OCI-LY1 (cell line): ENCODE data around the gene SGK2.

Experiments used
- H2AFZ ChIP-seq: fragments of 200-600 bp; sonication (generic), shearing (Covaris generic); 2 replicates; pipeline ENCODE4 v1.6.0; 2014; ENCODE audit warnings: antibody characterized with exemption, mild to moderate bottlenecking, low read length
- H3F3A ChIP-seq: fragments of 200-600 bp; sonication (generic), shearing (Covaris generic); 2 replicates; pipeline ENCODE4 v1.6.0; 2014; ENCODE audit warnings: mild to moderate bottlenecking, antibody characterized with exemption, low read length, moderate library complexity; ENCODE audit not compliant: insufficient read depth
- H3K27ac ChIP-seq: fragments of 200-600 bp; sonication (generic); 2 replicates; pipeline ENCODE4 v1.5.1; 2014; ENCODE audit warnings: low read length, mixed run types, mild to moderate bottlenecking, low read depth; ENCODE audit not compliant: poor library complexity, severe bottlenecking
- H3K27me3 ChIP-seq: fragments of 200-600 bp; sonication (generic); 2 replicates; pipeline ENCODE4 v1.6.0; 2014; ENCODE audit warnings: antibody characterized with exemption, mild to moderate bottlenecking, low read length, moderate library complexity; ENCODE audit not compliant: insufficient read depth
- H3K36me3 ChIP-seq: fragments of 200-600 bp; sonication (generic); 2 replicates; pipeline ENCODE4 v1.6.1; 2014; ENCODE audit warnings: mild to moderate bottlenecking, antibody characterized with exemption, low read length, moderate library complexity, mixed read lengths; ENCODE audit not compliant: insufficient read depth
- H3K4me1 ChIP-seq: fragments of 200-600 bp; sonication (generic); 2 replicates; pipeline ENCODE4 v1.5.1; 2014; ENCODE audit warnings: mild to moderate bottlenecking, low read length, moderate library complexity; ENCODE audit not compliant: insufficient read depth, severe bottlenecking
- H3K4me2 ChIP-seq: fragments of 200-600 bp; sonication (generic), shearing (Covaris generic); 2 replicates; pipeline ENCODE4 v1.6.1; 2014; ENCODE audit warnings: low read length
- H3K4me3 ChIP-seq: fragments of 200-600 bp; sonication (generic); 2 replicates; pipeline ENCODE4 v1.5.1; 2014; ENCODE audit warnings: low read length, low read depth, mild to moderate bottlenecking, mixed read lengths; ENCODE audit not compliant: poor library complexity, severe bottlenecking
- H3K79me2 ChIP-seq: fragments of 200-600 bp; shearing (Covaris generic); 2 replicates; pipeline ENCODE4 v1.6.1; 2016; ENCODE audit warnings: mixed run types, low read length, mixed read lengths; ENCODE audit not compliant: insufficient read depth
- H3K9ac ChIP-seq: fragments of 200-600 bp; sonication (generic), shearing (Covaris generic); 2 replicates; pipeline ENCODE4 v1.6.1; 2014; ENCODE audit warnings: mild to moderate bottlenecking, low read length, mixed read lengths
- H3K9me2 ChIP-seq: fragments of 200-600 bp; sonication (generic), shearing (Covaris generic); 2 replicates; pipeline ENCODE4 v1.6.1; 2014; ENCODE audit warnings: low read depth, mild to moderate bottlenecking, low read length, mixed read lengths
- H3K9me3 ChIP-seq: fragments of 200-600 bp; shearing (Covaris generic); 2 replicates; pipeline ENCODE4 v1.6.1; 2014; ENCODE audit warnings: low read length, mixed read lengths
- H4K20me1 ChIP-seq: fragments of 200-600 bp; sonication (generic), shearing (Covaris generic); 2 replicates; pipeline ENCODE4 v1.6.0; 2016; ENCODE audit warnings: mild to moderate bottlenecking, low read length; ENCODE audit not compliant: insufficient read depth
- CTCF ChIP-seq: fragments of 200-600 bp; sonication (generic), shearing (Covaris generic); IDR thresholded peaks from 2 replicates; pipeline ENCODE4 v1.5.1; 2017; ENCODE audit warnings: mild to moderate bottlenecking, antibody characterized with exemption, low read length, moderate library complexity, mixed read lengths
- EZH2 ChIP-seq: fragments of 200-600 bp; sonication (generic), shearing (Covaris generic); IDR thresholded peaks from 2 replicates; pipeline ENCODE4 v1.8.0; 2017; ENCODE audit warnings: borderline replicate concordance, mixed run types, mild to moderate bottlenecking, antibody characterized with exemption, low read length, moderate library complexity, mixed read lengths

The SGK2 gene

DNA sequence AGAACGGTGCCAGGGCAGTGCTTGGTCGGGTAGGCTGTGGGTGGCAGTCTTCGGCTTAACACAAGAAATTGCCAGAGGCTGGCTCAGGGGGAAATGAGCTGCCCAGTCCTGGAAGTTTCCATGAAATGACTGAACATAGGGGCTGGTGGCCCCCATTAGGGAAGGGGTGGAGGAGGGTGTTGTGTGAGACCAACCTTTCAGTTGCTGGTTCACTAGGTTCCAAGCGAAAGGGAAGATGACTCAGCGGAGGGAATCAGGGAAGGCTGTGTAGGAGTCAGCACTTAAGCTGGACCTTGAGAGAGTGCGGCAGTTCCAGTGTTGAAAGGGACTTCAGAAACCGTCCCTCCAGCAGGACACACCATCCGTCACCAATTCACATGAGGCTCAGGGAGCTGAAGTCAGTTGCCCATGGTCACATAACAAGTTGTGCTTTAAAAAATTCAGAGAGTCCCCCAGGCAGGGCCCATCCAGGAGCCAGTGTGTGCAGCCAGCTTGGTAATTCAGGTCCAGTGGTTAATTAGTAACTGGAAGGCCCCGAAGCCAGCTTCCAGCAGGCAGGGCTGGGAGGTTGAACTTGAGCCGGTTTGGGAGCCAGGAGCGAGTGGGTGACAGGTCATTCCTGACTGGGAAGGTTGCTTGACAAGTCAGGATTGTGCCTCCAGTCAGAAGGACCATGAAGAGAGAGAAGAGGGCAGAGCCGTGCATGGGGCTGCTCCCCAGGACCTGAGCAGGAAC is at the start of gene SGK2:
Gene SGK2 (plus strand): TSS at position 616 of the 735 bp plus-strand sequence. CDS start 7,469 bp downstream, outside the sequence.
- H3K9me3 ChIP-seq, result no peaks in the 10 kb centered on the region
- H3F3A ChIP-seq, result no peaks in the 10 kb centered on the region
- TF ChIP-seq CTCF, result no peak
- no peaks in the 10 kb centered on the region for H3K79me2 ChIP-seq
- H3K9me2 ChIP-seq, result no peaks in the 10 kb centered on the region
- H3K4me1 ChIP-seq, result no peaks in the 10 kb centered on the region
- no peak within 1 kb of the TSS for H2AFZ ChIP-seq
- no peaks in the 10 kb centered on the region for H4K20me1 ChIP-seq
- no peak within 1 kb of the TSS for H3K4me2 ChIP-seq
- no peaks in the 10 kb centered on the region for H3K36me3 ChIP-seq
- no peaks in the 10 kb centered on the region for H3K27me3 ChIP-seq
- H3K9ac ChIP-seq, result no peak within 1 kb of the TSS
- no peak within 1 kb of the TSS for H3K27ac ChIP-seq
- no peak within 1 kb of the TSS for H3K4me3 ChIP-seq

DNA sequence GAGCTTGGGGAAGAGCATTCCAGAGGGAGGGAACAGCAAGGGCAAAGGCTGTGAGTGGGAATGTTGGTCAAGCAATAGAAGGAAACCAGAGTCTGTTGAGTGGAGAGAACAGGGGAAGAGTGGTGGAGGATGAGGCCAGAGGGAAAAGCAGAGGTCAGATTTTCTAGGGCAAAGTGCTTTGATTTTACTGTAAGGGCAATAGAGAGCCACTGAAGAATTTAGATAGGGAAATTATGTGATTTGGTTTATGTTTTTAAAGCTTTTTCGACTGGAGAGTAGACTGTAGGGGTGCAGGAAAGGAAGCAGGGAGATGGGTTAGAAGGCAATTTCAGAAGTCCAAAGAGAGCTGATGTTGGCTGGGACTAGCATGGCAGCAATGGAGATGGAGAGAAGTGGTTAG is 46.9 kb upstream of the SGK2 start:
- Histone ChIP-seq H3K27me3 (peaks cover 4% of the 10 kb centered on the region; the same call in 1 of the 2 replicates), H3K9me3 (no peaks in the 10 kb centered on the region), H3K9me2 (no peaks in the 10 kb centered on the region), H3K36me3 (no peaks in the 10 kb centered on the region), H3F3A (no peaks in the 10 kb centered on the region), H4K20me1 (no peaks in the 10 kb centered on the region), H3K9ac (no peak overlapping the region), H3K4me2 (no peak overlapping the region), H3K4me3 (no peak overlapping the region), H3K27ac (no peak overlapping the region), H2AFZ (no peak overlapping the region), H3K4me1 (peaks cover 18% of the 10 kb centered on the region), H3K79me2 (no peaks in the 10 kb centered on the region)
- TF ChIP-seq EZH2 (no peak), CTCF (no peak)

DNA sequence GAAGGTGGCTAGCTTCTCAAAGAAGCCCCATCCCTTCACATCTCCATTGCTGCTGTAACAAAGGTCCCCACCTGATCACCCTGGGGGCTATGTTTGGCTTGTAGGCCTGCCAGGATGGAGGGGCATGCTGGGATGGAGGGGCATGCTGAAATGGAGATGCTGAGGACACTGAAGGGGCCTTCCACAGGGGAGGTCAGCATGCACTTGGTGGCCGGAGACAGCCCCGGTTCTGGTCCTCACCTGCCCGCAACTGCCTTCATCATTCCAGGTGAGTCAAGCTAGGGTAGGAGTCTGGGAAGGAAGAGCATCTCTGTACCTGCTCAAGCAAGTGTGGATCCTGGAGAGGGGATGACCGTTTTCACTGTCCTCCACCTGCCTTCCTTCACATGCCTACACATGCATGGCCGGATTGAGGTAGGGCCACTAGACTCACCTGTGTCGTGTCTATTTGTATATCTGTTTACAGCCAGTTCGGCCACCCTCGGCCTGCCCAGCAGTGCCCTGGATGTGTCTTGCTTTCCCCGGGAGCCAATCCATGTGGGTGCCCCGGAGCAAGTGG is 45.4 kb upstream of the SGK2 start:
- TF ChIP-seq CTCF, result no peak

More for the DNA sequence above, 45.4 kb upstream of the SGK2 start:
- Histone ChIP-seq H3K4me3 (peak overlapping the region; percentile 66), H3K79me2 (no peaks in the 10 kb centered on the region), H3K27ac (no peak overlapping the region), H3K27me3 (no peaks in the 10 kb centered on the region), H3K9ac (peak overlapping the region; percentile 63), H3K4me1 (peaks cover 18% of the 10 kb centered on the region), H3K4me2 (peak overlapping the region; percentile 66), H4K20me1 (no peaks in the 10 kb centered on the region), H3K9me3 (no peaks in the 10 kb centered on the region), H3K36me3 (peaks cover 10% of the 10 kb centered on the region; the same call in 1 of the 2 replicates), H2AFZ (no peak overlapping the region), H3K9me2 (no peaks in the 10 kb centered on the region), H3F3A (no peaks in the 10 kb centered on the region)
